Subcutaneous adipose tissue (tissue), 4 donors: ENCODE data around the gene IGF1R. TPM values are rescaled to one million over a fixed set of nuclear protein-coding genes. Genes with fewer than 3 reads are reported as not detected.

Source experiments
- total RNA-seq, 4 donors: library from RNA; depleted of rRNA; stranded (reverse); fragments of >200 nt; gene quantifications; one replicate each; pipeline ENCODE4 v1.1.0, GENCODE V29; 2016
- TF ChIP-seq, protein P1 (sequence below): fragments of 450-650 bp; IDR thresholded peaks from one replicate; pipeline ENCODE4 v1.5.1; 2016; ENCODE audit warnings: low read depth, mild to moderate bottlenecking, control low read depth, antibody characterized with exemption, moderate library complexity

Gene IGF1R
- total RNA-seq, 4 donors from 2014 or later, result 27.4 to 53.7 (median 49.7) TPM

DNA sequence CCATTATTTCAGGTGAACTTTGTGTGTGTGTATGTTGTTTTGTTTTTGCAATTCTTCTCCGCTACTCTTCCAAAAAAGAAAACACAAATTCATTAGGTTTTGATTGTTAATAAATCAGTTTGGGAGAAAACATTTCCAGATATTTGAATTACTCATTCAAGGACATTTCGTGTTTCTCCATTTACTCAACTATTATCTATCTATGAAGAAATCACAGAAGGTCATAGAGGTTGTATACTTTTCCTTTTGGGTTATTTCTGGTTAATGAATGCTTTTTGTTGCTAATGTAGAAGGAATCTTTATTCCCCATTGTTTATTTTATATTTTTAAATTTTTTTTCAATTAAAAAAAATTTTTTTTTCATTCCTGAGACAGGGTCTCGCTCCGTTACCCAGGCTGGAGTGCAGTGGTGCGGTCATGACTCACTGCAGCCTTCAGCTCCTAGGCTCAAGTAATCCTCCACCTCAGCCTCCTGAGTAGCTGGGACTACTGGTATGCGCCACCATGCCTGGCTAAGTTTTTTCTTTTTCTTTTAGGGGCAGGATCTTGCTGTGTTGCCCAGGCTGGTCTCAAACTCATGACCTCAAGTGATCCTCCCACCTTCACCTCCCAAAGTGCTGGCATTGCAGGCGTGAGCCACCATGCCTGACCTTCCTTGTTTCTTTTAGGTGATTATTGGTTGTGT is 28.4 kb downstream of the IGF1R start:
- TF ChIP-seq, protein P1, sequence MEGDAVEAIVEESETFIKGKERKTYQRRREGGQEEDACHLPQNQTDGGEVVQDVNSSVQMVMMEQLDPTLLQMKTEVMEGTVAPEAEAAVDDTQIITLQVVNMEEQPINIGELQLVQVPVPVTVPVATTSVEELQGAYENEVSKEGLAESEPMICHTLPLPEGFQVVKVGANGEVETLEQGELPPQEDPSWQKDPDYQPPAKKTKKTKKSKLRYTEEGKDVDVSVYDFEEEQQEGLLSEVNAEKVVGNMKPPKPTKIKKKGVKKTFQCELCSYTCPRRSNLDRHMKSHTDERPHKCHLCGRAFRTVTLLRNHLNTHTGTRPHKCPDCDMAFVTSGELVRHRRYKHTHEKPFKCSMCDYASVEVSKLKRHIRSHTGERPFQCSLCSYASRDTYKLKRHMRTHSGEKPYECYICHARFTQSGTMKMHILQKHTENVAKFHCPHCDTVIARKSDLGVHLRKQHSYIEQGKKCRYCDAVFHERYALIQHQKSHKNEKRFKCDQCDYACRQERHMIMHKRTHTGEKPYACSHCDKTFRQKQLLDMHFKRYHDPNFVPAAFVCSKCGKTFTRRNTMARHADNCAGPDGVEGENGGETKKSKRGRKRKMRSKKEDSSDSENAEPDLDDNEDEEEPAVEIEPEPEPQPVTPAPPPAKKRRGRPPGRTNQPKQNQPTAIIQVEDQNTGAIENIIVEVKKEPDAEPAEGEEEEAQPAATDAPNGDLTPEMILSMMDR, result no peak

DNA sequence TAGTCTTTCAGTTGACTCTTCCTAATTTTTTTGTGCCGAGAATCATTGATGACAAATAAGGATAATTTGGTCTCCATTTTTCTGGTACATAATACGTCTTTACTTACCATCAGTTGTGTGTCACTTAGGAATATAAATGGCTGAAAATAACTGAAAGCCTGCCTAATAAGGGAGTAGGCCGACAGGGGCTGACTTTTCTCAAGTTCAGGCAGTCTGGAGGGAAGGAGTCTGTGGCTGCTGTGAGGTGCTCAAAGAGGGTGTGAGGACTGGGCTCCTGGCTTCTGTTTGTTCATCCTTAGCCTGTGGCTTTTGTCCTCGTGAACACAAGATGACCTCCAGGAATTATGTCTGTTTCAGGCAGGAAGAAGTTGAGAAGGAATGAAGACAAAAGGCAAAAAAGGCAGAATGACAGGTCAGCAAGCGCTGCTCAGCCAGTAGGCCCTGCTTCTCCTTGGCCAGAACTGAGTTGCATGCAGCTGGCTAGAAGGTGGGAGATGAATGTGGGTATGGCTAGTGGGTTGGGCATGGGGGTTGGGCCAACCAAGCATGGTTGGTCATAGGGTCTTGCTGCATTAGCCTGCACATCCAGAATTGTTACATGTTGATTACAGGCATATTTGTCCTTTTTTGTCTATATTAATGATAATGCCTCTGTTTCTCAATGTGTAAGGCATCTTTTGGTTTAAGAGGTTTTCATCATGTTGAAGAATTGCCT is 29.2 kb downstream of the IGF1R start:
- TF ChIP-seq, protein P1, result no peak

DNA sequence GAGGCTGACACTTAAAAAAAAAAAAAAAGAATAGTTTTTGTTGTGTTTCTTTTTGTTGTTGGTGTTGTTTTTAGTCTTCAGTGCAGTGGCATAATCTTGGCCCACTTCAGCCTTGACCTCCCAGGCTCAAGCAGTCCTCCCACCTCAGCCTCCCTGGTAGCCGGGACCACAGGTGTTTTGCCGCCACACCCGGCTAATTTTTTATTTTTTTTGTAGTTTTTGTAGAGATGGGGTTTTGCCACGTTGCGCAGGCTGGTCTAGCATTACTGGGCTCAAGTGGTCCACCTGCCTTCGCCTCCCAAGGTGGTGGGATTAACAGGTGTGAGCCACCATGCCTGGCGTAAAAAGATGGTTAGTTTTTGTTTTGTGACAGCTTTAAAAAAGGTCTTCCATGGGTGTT is 30.1 kb downstream of the IGF1R start:
- TF ChIP-seq, protein P1, result no peak

DNA sequence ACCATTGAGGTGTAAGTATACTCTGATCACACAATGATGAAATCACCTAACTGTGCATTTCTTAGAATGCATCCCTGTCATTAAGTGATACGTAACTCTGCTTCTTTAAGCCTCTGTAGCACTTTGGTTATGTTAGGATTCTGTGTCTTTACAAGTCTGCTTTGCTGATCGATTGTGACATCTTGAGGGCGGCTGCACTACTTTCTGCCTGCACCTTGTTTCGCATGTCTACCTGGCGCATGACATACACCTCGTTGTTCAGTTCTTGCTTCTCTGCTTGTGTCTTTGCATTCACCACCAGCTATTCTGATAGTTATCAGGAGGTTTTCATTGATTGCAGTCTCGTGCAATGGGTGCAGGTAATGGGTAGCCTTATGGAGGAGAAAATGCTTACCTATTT is 32.7 kb downstream of the IGF1R start:
- TF ChIP-seq, protein P1, result no peak

DNA sequence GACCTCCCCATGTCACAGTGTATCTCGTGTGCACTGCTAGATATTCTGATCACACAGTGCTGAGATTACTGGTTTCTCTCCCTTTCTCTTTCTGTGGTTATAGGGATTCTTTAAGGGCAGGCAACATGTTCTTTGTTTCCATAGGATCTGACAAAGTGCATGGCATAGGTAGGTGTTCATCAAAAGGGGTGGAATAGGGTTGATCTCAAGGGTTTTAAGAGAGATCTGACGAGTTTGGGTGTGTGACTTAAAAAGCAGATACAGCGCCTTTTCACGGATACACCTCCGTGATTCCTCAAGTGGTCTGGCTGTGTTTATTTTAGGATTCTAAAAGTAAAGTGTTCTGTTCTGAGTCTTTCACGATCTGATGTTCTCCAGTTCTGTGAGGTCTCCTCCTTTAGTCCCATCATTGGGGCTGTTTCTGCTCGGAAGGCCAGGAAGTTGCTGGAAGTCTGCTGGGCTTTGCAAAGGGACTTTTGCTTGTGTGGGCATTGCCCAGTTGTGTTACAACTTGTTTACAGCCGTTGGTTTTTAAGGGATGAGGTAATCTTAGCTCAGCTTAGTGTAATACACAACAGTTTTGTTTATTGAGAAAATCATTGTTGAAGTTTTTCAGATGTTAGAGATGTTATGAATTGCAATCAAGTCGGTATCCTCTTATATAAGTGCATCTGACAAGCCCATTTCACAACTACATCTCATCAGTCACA is 34.8 kb downstream of the IGF1R start:
- TF ChIP-seq, protein P1, result no peak

DNA sequence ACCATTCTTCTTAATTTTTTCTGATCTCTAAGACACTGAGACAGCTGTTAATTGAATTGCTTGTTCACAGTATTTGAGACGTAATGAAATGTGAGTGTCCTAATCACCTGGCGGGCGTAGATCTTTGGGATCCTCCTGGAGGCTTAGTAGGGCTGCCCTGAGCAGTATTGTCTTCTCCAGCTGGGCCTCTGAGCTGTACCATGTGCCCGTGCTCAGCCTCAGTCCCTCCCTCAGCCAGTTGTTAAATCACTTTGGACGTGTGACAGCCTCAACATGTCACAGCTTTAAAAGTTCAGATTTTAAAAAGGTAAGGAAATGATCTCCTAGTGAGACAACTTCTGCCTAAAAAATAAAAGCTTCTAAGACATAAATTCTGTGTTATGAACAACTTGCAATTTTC is 35.5 kb downstream of the IGF1R start:
- TF ChIP-seq, protein P1, result no peak

DNA sequence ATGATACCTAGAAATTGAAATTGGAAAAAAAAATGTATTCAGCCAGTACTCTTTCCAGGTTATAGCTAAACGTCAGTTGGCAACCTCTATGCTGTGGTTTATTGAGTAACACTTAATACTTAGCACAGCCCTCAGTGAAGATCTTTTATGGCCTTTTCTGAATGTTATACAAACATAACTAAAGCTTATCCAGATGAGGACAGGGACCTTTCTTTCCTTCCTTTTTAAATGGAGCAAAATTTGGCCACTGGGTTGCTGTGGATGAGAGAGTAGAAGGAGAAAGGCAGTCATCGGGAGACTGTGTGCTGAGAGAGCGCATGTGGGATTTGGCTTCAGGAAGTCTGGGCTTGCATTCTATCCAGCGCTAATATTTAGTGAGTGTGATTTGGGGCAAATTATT is 36.1 kb downstream of the IGF1R start:
- TF ChIP-seq, protein P1, result no peak
